ENCODE measurements around the gene MIA3.
"Not testable (repeated sequence)": the region's sequence is repeated elsewhere in the genome, so short reads cannot be mapped to it uniquely, and the experiment has no call there.

MIA3 gene

GRCh38 chr1:222622765-222623164 is 4.9 kb downstream of the MIA3 start:
- no peak for DNase-seq (ENCODE audit: low spot score)

GRCh38 chr1:222623458-222623857 is 5.6 kb downstream of the MIA3 start:
- no peak for DNase-seq (ENCODE audit: low spot score)

DNA sequence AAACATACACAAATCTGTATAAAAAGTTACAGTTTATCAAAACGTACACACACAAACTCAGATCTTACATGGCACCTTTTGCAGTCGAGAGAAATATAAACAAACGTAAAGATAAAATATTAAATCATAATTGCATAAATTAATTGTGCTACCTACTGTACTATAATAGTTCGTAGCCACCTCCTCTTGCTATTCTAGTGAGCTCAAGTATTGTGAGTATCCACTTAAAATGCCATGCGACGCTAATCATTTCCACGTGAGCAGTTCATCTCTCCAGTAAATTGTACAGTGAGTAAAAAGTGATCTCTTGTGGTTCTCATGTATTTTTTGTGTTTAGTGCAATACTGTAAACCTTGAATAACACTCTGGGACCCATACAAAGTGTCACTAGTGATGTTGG is 6.3 kb downstream of the MIA3 start:
- DNase-seq (ENCODE audit: low spot score): no peak

DNA sequence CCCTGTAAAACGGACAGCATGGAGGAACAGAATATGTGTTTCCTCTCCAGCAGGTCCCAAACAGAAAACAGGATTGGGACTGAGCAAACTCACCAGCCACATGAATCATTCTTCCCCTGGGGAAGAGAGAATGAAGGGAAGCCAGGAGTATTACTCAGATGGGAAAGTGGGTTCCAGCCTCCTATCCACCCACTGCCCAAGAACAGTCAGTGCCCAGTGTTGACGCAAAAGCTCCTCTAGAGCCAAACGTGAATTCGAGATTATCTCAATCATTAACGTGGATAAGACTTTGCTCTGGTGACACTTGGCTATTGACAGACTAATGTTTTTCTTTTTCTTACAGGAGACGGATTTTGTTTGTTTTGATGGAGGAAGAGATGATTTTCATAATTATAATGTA is 9.3 kb downstream of the MIA3 start:
- no peak for DNase-seq (ENCODE audit: low spot score)

DNA sequence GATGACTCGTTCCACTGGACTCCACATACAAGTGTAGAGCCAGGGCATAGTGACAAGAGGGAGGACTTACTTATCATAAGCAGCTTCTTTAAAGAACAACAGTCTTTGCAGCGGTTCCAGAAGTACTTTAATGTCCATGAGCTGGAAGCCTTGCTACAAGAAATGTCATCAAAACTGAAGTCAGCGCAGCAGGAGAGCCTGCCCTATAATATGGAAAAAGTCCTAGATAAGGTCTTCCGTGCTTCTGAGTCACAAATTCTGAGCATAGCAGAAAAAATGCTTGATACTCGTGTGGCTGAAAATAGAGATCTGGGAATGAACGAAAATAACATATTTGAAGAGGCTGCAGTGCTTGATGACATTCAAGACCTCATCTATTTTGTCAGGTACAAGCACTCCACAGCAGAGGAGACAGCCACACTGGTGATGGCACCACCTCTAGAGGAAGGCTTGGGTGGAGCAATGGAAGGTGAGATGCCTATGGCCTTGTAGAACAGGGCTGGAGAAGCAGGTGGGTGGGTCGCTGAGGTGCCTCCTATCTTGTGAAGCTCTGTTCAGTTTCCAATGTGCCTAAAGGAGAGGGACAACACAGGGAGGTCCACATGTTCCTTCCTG is 12.1 kb downstream of the MIA3 start:
- DNase-seq (ENCODE audit: low spot score): no peak

- DNase-seq (ENCODE audit: low spot score): no peak
Measured at GRCh38 chr1:222631611-222632208, 13.8 kb downstream of the MIA3 start.

DNA sequence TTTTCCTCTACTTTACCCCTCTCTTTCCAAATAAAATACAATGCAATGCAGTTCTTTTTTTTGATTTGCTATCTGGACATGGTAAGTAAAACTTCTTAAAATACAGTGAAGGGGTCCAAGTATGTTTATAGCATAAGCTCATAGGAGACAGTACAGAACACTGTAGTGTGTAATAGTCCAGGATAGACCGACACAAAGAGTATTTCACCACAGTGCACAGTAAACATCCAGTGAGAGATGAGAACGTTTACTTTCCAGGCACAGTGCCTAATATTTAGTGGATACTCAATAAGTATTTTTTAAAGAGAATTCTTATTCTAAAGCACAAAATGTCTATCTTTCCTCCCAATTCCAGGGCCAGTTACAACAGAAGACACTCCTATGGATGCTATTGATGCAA is 14.9 kb downstream of the MIA3 start:
- no peak for DNase-seq (ENCODE audit: low spot score)

- peak; percentile 88 for DNase-seq (ENCODE audit: low spot score)
Measured at GRCh38 chr1:222634180-222635013, 16.5 kb downstream of the MIA3 start.

DNA sequence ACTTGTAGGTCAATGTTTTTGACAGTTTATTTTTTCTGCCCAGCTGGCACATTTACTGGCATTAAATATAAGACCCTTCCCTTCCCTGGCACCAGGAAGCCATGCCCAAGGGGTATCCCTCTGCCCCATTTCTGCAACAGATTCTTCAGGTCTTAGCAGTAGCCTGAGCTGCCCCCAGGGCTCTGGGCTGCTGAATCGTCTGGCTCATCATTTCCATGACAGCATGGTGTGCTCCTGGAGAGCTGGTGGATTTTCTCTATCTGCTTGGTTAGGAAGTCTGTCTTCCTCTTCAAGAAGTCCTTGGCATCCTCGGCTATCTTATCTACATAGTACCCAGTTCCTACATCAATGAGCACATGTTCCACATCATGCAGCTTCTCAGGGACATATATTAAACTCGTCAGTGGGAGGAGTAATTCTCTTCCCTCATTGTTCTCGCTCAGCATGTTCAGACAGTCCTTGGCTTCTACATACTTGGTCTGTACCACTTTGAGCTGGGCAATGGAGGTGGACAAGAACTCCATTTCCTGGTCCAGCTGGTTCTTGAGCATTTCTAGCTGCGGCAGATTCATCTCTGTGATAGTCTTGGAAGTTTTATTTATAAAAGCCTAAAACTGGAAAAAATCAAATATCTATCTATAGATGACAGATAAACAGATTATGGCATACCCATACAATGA is 23.5 kb downstream of the MIA3 start:
- DNase-seq (ENCODE audit: low spot score): no peak

DNA sequence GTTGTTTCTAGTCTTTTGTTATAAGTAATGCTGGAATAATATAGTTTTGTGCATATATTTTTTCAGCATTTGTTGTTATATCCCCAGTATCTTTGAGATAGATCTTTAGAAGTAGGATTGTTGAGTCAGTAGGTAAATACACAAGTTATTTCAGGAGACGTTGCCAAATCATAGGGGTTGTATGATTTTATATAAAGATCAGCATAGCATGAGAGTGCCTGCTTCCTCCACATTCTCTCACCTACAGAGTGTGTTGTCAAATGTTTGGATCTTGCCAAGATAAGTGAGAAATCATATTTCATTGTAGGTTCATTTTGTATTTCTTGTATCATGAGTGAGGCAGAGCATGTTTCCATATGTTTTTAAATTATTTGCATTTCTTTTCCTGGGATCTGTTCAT is 24.6 kb downstream of the MIA3 start:
- DNase-seq (ENCODE audit: low spot score): no peak

DNA sequence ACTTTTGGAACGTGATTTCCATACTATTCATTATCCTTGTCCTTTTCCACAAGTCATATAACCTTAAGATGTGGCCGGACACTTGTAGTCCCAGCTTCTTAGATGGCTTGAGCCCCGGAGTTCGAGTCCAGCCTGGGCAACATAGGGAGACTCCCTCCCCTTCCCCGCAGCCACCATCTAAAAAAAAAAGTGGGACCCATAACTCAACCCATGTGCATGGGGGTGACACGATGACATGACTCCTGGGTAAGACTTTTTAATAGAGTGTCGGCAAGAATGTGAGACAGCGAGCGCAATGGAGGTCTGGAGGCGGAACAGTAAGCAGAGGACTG is 25.7 kb downstream of the MIA3 start:
- DNase-seq (ENCODE audit: low spot score): no peak

- peak; percentile 95 for DNase-seq (ENCODE audit: low spot score)
Measured at GRCh38 chr1:222643938-222644635, 26.2 kb downstream of the MIA3 start.

DNA sequence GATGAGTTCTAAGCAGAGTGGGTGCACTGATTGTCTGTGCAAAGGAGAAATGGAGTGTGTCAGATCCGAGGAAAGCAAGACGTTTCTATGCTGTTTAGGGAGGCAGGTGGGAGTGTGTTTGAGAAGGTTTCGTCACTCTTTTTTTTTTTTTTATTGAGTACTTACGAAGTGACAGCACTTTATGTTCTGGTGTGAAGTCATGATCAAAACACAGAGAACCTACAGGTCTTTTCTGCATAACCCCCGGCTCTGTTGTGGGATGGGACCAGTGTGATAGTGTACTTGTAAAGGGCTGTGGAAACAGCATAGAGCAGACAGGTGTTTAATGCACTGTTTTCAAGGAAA is 26.7 kb downstream of the MIA3 start:
- DNase-seq (ENCODE audit: low spot score): no peak

DNA sequence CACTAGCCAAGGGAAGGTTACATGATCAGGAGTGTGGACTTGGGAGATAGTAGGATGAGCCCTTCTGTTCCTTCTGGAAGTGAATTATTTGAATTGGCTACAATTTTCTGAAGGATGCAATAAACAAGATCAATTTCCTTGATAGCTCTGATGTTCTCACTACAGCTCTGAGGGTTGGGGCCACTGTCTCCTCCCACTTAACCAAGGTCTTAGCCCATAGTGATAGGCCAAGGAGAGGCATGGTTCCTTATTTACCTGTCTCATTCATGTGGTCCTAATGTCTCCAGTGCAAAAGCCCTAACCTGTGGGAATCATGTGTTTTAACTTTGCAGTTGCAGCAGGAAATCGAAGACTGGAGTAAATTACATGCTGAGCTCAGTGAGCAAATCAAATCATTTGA is 34.8 kb downstream of the MIA3 start:
- DNase-seq (ENCODE audit: low spot score): no peak

GRCh38 chr1:222653178-222653827 is 35.4 kb downstream of the MIA3 start:
- no peak for DNase-seq (ENCODE audit: low spot score)

GRCh38 chr1:222654849-222655248 is 37.0 kb downstream of the MIA3 start:
- no peak for DNase-seq (ENCODE audit: low spot score)

DNA sequence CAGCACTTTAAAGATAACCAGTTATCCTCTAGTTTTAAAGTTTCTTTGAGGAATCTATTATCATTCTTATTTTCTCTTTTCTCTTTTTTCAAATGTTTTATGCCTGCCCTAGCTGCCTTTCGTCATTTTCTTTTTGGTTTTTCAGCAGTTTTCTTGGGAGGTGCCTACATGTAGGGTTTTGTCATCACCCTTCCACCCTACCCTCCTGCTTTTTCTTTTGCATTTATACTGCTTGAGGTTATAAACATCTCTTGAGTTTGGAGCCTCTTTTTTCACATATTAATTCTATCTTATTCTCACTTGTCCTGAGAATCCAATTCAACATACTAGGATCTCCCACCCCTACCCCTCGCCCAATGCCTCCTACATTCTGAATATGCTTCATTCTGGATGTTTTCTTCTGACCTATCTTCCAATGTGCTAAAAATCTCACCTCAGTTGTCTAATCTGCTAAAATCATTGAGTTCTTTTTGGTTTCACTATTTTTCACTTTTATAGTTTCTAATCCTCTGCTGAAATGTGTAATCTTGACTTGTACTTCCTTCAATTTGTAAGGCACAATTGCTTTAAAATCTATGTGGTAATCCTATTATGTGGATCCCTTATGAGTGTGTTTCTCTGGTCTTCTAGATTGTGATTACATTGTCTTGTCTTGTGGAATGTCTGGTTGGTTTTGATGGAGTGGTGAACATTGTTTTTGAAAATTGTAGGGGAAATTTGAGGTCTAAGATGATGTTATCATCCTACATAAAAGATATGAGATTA is 38.7 kb downstream of the MIA3 start:
- no peak for DNase-seq (ENCODE audit: low spot score)

DNA sequence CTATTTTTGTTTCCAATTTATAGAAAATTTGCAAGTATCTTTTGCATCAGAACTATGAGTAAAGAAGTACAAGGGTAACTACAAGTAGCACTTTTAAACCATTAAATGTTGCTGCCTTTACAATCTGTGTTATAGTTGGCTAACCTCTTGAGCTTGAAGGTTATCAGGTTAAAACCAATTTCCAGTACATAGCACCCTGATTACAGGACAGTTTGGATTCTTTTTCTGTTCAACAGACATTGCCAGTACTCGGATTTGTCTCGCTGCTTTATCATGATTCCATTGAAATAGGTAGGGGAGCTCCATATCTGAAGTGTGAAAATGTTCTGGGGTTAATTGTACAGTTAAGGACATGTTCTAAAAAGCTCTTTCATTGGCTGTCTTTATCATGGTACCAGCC is 40.0 kb downstream of the MIA3 start:
- DNase-seq (ENCODE audit: low spot score): no peak

DNA sequence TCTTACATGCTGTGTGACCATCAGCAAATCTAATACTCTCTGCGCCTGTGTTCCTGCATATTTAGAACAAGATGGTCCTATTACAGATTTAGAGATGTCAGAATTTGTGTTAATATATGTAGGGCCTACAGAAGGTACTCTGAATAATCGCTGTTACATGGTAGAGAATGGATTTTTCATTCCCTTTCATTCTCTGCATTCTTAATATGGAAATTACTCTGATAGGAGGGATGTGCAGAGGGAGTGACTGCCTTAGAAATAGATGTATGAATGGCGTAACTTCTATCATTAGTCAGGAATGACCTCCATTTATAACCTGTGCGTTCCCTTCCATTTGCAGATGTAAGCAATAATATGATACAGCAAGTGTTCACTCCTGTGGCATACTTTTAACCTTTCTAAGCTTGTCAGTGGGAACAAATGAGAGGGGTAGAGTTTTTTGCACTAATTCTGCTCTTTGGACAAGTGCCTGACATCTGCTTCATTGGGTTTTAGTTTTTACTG is 45.6 kb downstream of the MIA3 start:
- no peak for DNase-seq (ENCODE audit: low spot score)

GRCh38 chr1:222665964-222666363 is 48.1 kb downstream of the MIA3 start:
- DNase-seq (ENCODE audit: low spot score): no peak

- DNase-seq (ENCODE audit: low spot score): not testable (repeated sequence)
Measured at GRCh38 chr1:222668184-222668583, 50.3 kb downstream of the MIA3 start.

Data from COLO829 (cell line).